Right lobe of liver (tissue), 6 donors: ENCODE measurements around the gene SULT2B1. TPM values are rescaled to one million over a fixed set of nuclear protein-coding genes. Genes with fewer than 3 reads are reported as not detected.

Experiments used
- ATAC-seq, 4 donors: fragments of 200-7000 bp; cut with Tn5 transposase; one replicate each; pipeline ENCODE4 v1.9.1; 2020; ENCODE audit warnings: mild to moderate bottlenecking in 4 of 4, moderate library complexity in 4 of 4
- DNase-seq, 3 donors: peaks; one replicate each; pipeline ENCODE4 v3.0.0-alpha.2; 2020
- H3K27ac ChIP-seq, 3 donors: fragments of 200-600 bp; one replicate each; pipeline ENCODE4 v1.8.0; 2022
- H3K27me3 ChIP-seq, 2 donors: fragments of 200-600 bp; one replicate each; pipeline ENCODE4 v1.8.0; 2022
- H3K36me3 ChIP-seq, 4 donors: fragments of 200-600 bp; sonication (generic) in 1 of 4; one replicate each; pipeline versions ENCODE4 v1.5.1 to v1.8.0; 2017 to 2022; ENCODE audit warnings: control low read depth in 1 of 4
- H3K4me1 ChIP-seq, 4 donors: fragments of 200-600 bp; sonication (generic) in 1 of 4; one replicate each; pipeline versions ENCODE4 v1.5.1 to v1.8.0; 2017 to 2022; ENCODE audit warnings: control low read depth in 1 of 4
- H3K4me3 ChIP-seq, 3 donors: fragments of 200-600 bp; one replicate each; pipeline ENCODE4 v1.8.0; 2022
- H3K9me3 ChIP-seq, 4 donors: fragments of 200-600 bp; sonication (generic) in 1 of 4; one replicate each; pipeline versions ENCODE4 v1.5.1 to v1.8.0; 2017 to 2022; ENCODE audit warnings: control low read depth in 1 of 4
- POLR2A ChIP-seq: fragments of 450-650 bp; IDR thresholded peaks from one replicate; pipeline ENCODE4 v1.6.1; 2017; ENCODE audit warnings: antibody characterized with exemption, mild to moderate bottlenecking
- WGBS: methylation state at CpG from one replicate; pipeline ENCODE4 v1.1.6; 2018; ENCODE audit warnings: low coverage, low lambda C conversion rate; ENCODE audit not compliant: insufficient coverage; ENCODE audit errors: missing lambda C conversion rate; 5-methylcytosine and 5-hydroxymethylcytosine counted together
- intact Hi-C, 2 donors: fragments of 100-400 bp; cut with DNase I; formaldehyde crosslinking; loops; one replicate each; pipeline versions ENCODE4 v1.11.2 to v1.14.1; 2022
- total RNA-seq, 6 experiments: library from RNA; depleted of rRNA in 2 of 6; stranded (reverse); fragments of >200 nt in 2 of 6; fragmentation: NEBNext Ultra II Directional in 3 of 6; extraction: Animal tissue kit (Norgen Biotek cat#: 25700) in 3 of 6; gene quantifications; one replicate each; pipeline versions ENCODE4 v1.1.0 to v1.2.4, GENCODE V29; 2016 to 2023
- TF ChIP-seq, protein P1 (sequence below), 4 donors: fragments of 200-600 bp in 3 of 4; fragments of 450-650 bp in 1 of 4; IDR thresholded peaks; one replicate each; pipeline versions ENCODE4 v1.5.1 to v1.8.0; 2016 to 2022; ENCODE audit warnings: antibody characterized with exemption in 4 of 4, mild to moderate bottlenecking in 2 of 4
- donor health status: DM: no; HTN: yes; CAD: no.
- donor health status: DM: no; HTN: no; CAD: no.
- donor health status: DM: no; HTN: no; CAD: no.
- donor health status: DM: no; HTN: yes; CAD: no.
- donor health status: DM: no; HTN: yes; CAD: no.

Gene SULT2B1
- total RNA-seq, 6 experiments from 2014 or later = 0.61 TPM; not detected in 5

DNA sequence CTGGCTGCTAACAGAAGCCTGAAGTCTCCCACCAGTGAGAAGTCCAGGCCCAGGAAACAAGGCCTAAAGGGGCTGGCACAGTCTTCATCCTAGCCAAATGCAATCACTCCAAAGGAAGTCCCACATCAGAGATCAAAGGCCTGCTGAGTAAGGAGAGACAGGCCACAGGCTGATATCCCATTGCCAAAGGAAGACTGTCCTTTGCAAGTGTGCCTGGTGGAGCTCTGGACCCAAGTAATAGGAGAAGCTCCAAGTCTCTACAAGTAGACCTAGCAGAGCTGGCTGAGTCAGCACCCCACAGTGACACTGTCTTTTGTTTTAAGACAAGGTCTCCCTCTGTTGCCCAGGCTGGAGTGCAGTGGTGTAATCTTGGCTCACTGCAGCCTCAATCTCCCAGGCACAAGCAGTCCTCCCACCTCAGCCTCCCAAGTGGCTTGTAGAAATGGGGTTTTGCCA lies 80.7 kb downstream of the SULT2B1 start:
- Histone ChIP-seq H3K4me3 (no peak overlapping the region), H3K27ac (peak overlapping the region in 2 of 3 donors; percentile 2 to 80), H3K36me3 (no peaks in the 10 kb centered on the region), H3K9me3 (no peaks in the 10 kb centered on the region), H3K27me3 (no peaks in the 10 kb centered on the region), H3K4me1 (peaks cover 0 to 36% (median 17%) of the 10 kb centered on the region in 4 donors)
- TF ChIP-seq POLR2A = no peak
- TF ChIP-seq, protein P1, sequence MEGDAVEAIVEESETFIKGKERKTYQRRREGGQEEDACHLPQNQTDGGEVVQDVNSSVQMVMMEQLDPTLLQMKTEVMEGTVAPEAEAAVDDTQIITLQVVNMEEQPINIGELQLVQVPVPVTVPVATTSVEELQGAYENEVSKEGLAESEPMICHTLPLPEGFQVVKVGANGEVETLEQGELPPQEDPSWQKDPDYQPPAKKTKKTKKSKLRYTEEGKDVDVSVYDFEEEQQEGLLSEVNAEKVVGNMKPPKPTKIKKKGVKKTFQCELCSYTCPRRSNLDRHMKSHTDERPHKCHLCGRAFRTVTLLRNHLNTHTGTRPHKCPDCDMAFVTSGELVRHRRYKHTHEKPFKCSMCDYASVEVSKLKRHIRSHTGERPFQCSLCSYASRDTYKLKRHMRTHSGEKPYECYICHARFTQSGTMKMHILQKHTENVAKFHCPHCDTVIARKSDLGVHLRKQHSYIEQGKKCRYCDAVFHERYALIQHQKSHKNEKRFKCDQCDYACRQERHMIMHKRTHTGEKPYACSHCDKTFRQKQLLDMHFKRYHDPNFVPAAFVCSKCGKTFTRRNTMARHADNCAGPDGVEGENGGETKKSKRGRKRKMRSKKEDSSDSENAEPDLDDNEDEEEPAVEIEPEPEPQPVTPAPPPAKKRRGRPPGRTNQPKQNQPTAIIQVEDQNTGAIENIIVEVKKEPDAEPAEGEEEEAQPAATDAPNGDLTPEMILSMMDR (IDR thresholded peaks at IDR 0.05) = no peak
- ATAC-seq (no peak), DNase-seq (no peak)
- intact Hi-C loops = no loop called here

DNA sequence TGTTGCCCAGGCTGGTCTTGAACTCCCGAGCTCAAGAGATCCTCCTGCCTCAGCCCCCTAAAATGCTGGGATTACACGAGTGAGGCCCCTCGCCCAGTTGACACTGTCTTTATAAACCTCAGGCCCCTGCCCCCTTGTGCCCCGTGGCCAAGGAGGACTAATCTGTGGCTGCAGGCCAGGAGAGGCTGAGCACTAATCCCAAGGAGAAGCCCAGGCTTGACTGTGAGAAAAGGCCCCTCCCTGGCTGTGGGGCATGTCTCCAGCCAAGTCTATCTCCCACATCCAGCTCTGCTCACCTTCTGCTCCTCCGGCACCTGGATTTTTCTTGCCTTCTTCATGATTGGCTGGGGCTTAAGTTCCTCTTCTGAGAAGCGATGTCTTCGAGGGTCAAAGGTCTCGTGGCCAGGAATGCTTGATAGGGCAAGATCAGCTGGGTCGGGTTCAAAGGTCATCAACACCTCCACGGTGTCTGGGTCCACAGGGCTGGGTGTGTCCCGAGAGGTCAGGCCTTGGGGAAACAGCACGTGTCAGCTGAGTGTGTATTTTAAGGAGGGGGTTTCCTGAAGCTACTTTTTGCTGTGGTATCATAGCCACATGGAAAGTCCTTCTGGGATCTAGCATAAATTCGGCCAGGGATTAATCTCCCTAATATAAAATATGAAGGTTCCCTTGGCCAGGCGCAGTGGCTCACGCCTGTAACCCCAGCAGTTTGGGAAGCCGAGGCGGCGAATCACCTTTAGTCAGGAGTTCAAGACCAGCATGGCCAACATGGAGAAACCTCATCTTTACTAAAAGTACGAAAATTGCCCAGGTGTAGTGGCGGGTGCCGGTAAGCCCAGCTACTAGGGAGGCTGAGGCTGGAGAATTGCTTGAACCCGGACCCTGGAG lies 81.4 kb downstream of the SULT2B1 start:
- Histone ChIP-seq H3K4me3 (no peak overlapping the region), H3K4me1 (peaks cover 0 to 29% (median 16%) of the 10 kb centered on the region in 4 donors), H3K27ac (peak overlapping the region in 2 of 3 donors; percentile 80 to 88), H3K27me3 (no peaks in the 10 kb centered on the region), H3K9me3 (no peaks in the 10 kb centered on the region), H3K36me3 (no peaks in the 10 kb centered on the region)
- DNase-seq = no peak
- 55% methylated on average over 17 of the region's 22 CpGs for WGBS
- intact Hi-C loops = no loop called here
- no peak for ATAC-seq
- TF ChIP-seq, protein P1 (IDR thresholded peaks at IDR 0.05) = no peak
- TF ChIP-seq POLR2A = no peak

DNA sequence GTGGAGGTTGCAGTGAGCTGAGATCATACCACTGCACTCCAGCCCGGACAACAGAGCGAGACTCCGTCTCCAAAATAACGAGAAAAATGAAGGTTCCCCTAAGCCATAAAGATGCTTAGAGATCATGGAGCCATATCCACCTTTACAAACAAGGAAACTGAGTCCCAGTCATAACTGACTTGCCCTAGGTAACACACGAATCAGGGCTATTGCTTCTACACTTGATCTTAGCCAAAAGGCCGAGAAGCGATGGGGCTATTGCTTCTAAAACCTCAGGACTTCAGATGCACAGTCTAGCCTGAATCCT lies 82.0 kb downstream of the SULT2B1 start:
- intact Hi-C loops = no loop called here
- Histone ChIP-seq H3K4me3 (peak overlapping the region in 1 of 3 donors; percentile 74), H3K4me1 (peaks cover 0 to 28% (median 16%) of the 10 kb centered on the region in 4 donors), H3K27ac (peak overlapping the region; percentile 80 to 88 (median 81)), H3K9me3 (no peaks in the 10 kb centered on the region), H3K27me3 (no peaks in the 10 kb centered on the region), H3K36me3 (no peaks in the 10 kb centered on the region)
- DNase-seq (no peak), ATAC-seq (no peak)
- TF ChIP-seq POLR2A = no peak
- TF ChIP-seq, protein P1 (IDR thresholded peaks at IDR 0.05) = no peak
- 51% methylated on average over 7 of the region's 7 CpGs for WGBS

DNA sequence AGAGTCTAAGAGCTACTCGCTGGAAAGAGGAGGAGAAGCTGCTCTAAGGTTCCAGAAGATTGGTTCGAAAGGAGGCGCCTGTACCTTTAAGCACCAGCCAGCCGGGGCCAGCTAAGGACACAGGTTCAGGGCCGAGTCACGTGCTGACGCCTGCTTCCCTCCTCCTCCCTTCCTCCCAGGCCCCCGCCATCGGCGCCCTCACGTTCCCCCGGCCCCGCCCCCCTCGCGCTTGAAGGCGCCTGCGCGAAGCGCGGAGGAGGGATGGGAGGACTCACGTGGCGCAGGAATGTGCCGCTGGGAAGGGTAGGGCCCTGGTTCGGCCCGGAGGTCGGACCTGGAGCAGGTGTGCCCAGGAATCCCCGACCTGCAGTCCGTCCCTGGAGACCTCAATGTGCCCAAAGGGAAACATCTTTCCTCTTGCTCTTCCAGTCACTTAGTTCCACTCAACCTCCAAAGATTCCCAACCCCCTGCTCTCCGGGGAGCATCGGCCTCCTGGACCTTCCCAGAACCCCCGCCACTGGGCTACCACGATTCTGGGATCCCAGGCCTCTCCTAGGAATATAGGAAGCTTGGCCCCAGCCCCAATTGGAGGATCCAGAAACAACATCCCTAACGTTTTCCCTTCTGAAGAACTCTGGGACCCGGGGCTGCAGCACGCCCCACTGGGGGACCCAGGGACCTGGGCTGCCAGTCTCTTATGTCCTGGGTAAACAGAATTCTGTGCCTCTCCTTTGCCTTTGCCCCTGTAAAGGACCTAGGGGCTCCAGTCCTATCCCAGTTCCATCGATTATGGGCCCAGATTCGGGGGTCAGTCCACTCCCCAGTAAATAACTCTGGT lies 82.7 kb downstream of the SULT2B1 start:
- intact Hi-C loops = no loop called here
- Histone ChIP-seq H3K4me3 (peak overlapping the region; percentile 1 to 74 (median 72)), H3K36me3 (no peaks in the 10 kb centered on the region), H3K9me3 (no peaks in the 10 kb centered on the region), H3K4me1 (peaks cover 0 to 28% (median 16%) of the 10 kb centered on the region in 4 donors), H3K27ac (peak overlapping the region; percentile 81 to 92 (median 88)), H3K27me3 (no peaks in the 10 kb centered on the region)
- DNase-seq (peak; percentile 96 to 98 (median 98)), ATAC-seq (peak; percentile 54 to 66 (median 55))
- 4% methylated on average over 12 of the region's 37 CpGs for WGBS
- TF ChIP-seq, protein P1 (IDR thresholded peaks at IDR 0.05) = no peak
- TF ChIP-seq POLR2A = peak; percentile 56
